K562 (cell line): ENCODE data around the gene CREB5.

Source experiments
- CREM ChIP-seq: IDR thresholded peaks from 2 replicates; pipeline ENCODE4 v1.6.1; 2014; ENCODE audit warnings: antibody characterized with exemption, low read depth
- DPF2 ChIP-seq: fragments of 450-650 bp; IDR thresholded peaks from 2 replicates; pipeline ENCODE4 v1.6.1; 2016
- POLR2A ChIP-seq: fragments of 450-650 bp; conservative IDR thresholded peaks from 2 replicates; pipeline ENCODE4 v1.6.1; 2016
- PRPF4 ChIP-seq: fragments of 200-400 bp; formaldehyde crosslinking; IDR thresholded peaks from one replicate; pipeline ENCODE4 v1.6.1; 2017; ENCODE audit warnings: low read length, low read depth, mild to moderate bottlenecking; ENCODE audit not compliant: insufficient read depth, poor library complexity, severe bottlenecking
- RNF219 ChIP-seq: fragments of 250-450 bp; sonication (Bioruptor Pico); IDR thresholded peaks from 2 replicates; pipeline ENCODE4 v1.5.0; 2022; ENCODE audit warnings: mild to moderate bottlenecking
- SMC3 ChIP-seq: conservative IDR thresholded peaks from 2 replicates; pipeline ENCODE4 v1.6.1; 2011; ENCODE audit warnings: low read depth, low read length, improper control_type of control experiment; ENCODE audit not compliant: insufficient read depth

- no peak for TF ChIP-seq RNF219
- TF ChIP-seq PRPF4: no peak
- no peak for TF ChIP-seq DPF2
- TF ChIP-seq SMC3: no peak
- no peak for TF ChIP-seq CREM
- TF ChIP-seq POLR2A: no peak
These were observed 387.8 kb downstream of the CREB5 start for GRCh38 chr7:28800150-28800549.
